Measurements from ENCODE around the gene KCNIP4. TPM values are rescaled to one million over a fixed set of nuclear protein-coding genes. Genes with fewer than 3 reads are reported as not detected.

Gene KCNIP4
- total and polyA plus RNA-seq, 2 of the 8 experiments (the other 6 are each of a cell fraction or from before 2014, with no cell fraction given), result 0.06 TPM; not detected in 1

DNA sequence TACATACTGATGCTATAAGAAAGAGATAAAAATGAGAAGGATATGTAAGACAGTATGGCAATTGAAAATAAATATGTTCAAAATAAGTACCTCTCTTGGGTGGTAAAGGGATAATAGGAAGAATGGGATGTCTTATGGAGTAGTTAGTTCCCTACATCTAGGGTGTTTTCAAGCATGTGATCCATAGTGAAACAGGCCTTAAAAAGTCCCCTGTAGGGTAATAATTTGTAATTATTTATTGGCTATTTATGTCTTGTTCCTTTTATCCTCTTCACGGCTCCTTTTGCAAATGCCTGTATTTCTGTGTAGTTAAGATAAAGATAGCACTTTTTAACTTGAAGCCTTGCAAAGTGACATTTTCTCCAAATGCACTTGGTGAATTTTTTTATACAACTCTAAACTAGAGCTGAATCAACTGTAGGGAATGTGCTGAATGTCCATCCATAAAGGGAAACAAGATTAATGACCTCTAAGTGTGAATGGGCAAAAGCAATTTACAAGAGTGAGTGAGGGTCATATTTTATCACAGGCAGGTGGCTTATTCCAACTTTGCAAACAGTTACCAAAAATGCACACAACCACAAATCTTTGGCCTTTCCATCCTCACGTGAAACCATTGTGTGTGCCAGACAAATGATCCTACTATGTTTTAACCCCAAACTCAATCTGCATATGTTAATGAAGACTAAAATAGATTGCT is 299.0 kb downstream of the KCNIP4 start:
- Histone ChIP-seq H3K56ac (replicated peaks; ENCODE audit: insufficient read length, low read depth, low read length) (no peak overlapping the region), H3K14ac (ENCODE audit: insufficient read length) (no peak overlapping the region), H3K27me3 (replicated peaks in 1 of 4; ENCODE audit: control insufficient read depth in 3 of 4, extremely low read depth in 1 of 4, insufficient read depth in 3 of 4, low read length in 3 of 4) (no peaks in the 10 kb centered on the region), H2BK15ac (ENCODE audit: low read length) (no peak overlapping the region), H4K91ac (replicated peaks; ENCODE audit: insufficient read length, low read length) (no peak overlapping the region), H2AK5ac (ENCODE audit: low read depth, low read length) (no peak overlapping the region), H3K4ac (replicated peaks; ENCODE audit: insufficient read length, low read depth, low read length) (no peak overlapping the region), H3K36me3 (ENCODE audit: control insufficient read depth in 2 of 4, insufficient read depth in 4 of 4, low read length in 3 of 4) (no peaks in the 10 kb centered on the region), H3K27ac (ENCODE audit: low read depth, low read length) (no peak overlapping the region), H2BK20ac (ENCODE audit: low read length) (no peak overlapping the region), H3K79me1 (ENCODE audit: low read depth, low read length) (no peaks in the 10 kb centered on the region), H3K23ac (ENCODE audit: insufficient read length) (no peak overlapping the region), H3K4me1 (replicated peaks in 1 of 4; ENCODE audit: control insufficient read depth in 3 of 4, insufficient read depth in 4 of 4, low read length in 3 of 4) (no peaks in the 10 kb centered on the region), H2BK5ac (ENCODE audit: low read depth, low read length) (no peak overlapping the region), H3K4me3 (ENCODE audit: extremely low read depth in 1 of 4, insufficient read depth in 2 of 4, low read depth in 3 of 4, low read length in 4 of 4) (no peak overlapping the region), H4K20me1 (replicated peaks in 1 of 2; ENCODE audit: control insufficient read depth in 1 of 2, insufficient read depth in 2 of 2, low read length in 2 of 2) (no peaks in the 10 kb centered on the region), H3K79me2 (ENCODE audit: control insufficient read depth in 1 of 2, insufficient read depth in 2 of 2, low read length in 2 of 2) (no peaks in the 10 kb centered on the region), H3K23me2 (ENCODE audit: low read depth, low read length) (no peaks in the 10 kb centered on the region), H4K5ac (ENCODE audit: insufficient read length, low read depth, low read length) (no peak overlapping the region), H3K9me3 (ENCODE audit: insufficient read depth in 2 of 2, low read depth in 1 of 2, low read length in 1 of 2) (peaks cover 0 to 7% of the 10 kb centered on the region in 2 experiments; a peak in 1 of 4 replicates), H2AFZ (ENCODE audit: low read length) (no peak overlapping the region), H3K9ac (replicated peaks in 1 of 4; ENCODE audit: extremely low read depth in 1 of 4, low read depth in 3 of 4, low read length in 3 of 4) (no peak overlapping the region), H2BK120ac (replicated peaks; ENCODE audit: low read depth, low read length) (no peak overlapping the region), H3K18ac (ENCODE audit: extremely low read depth, low read length) (no peak overlapping the region), H2BK12ac (ENCODE audit: low read depth, low read length) (no peak overlapping the region), H3K4me2 (ENCODE audit: insufficient read depth in 1 of 2, low read depth in 2 of 2, low read length in 2 of 2) (no peak overlapping the region), H4K8ac (ENCODE audit: extremely low read depth, insufficient read depth, low read length) (no peak overlapping the region)
- no peak for FAIRE-seq
- CTCF ChIA-PET (ENCODE audit: partially characterized antibody), result no interaction called here
- 46% methylated on average over 2 of the region's 2 CpGs; no CpG with 5 or more reads in 1 of the 2 experiments for WGBS, 2 experiments (ENCODE audit: extremely low coverage in 1 of 2, insufficient coverage in 1 of 2, insufficient read length in 1 of 2, insufficient replicate concordance in 2 of 2, low coverage in 1 of 2, low lambda C conversion rate in 2 of 2, missing lambda C conversion rate in 1 of 2)
- TF ChIP-seq KDM1A (IDR thresholded peaks at IDR 0.05; ENCODE audit: borderline replicate concordance, low read length), result no peak
- TF ChIP-seq POLR2A (IDR thresholded peaks at IDR 0.05; ENCODE audit: control extremely low read depth in 1 of 2, low read depth in 2 of 2, low read length in 2 of 2), result no peak
- no peak for TF ChIP-seq NRF1 (IDR thresholded peaks at IDR 0.05; ENCODE audit: low read depth, low read length)
- no peak for TF ChIP-seq CHD1 (IDR thresholded peaks at IDR 0.05; ENCODE audit: low read depth, low read length)
- TF ChIP-seq CTBP2 (IDR thresholded peaks at IDR 0.05; ENCODE audit: borderline replicate concordance, insufficient read depth, insufficient read length, low read length), result no peak
- POLR2A ChIA-PET (ENCODE audit: partially characterized antibody), result no interaction called here
- no peak for DNase-seq (ENCODE audit: low read depth in 1 of 2, low spot score in 2 of 2)

All from H1 (cell line).